Measurements from ENCODE around the gene BRF1.

Gene BRF1

DNA sequence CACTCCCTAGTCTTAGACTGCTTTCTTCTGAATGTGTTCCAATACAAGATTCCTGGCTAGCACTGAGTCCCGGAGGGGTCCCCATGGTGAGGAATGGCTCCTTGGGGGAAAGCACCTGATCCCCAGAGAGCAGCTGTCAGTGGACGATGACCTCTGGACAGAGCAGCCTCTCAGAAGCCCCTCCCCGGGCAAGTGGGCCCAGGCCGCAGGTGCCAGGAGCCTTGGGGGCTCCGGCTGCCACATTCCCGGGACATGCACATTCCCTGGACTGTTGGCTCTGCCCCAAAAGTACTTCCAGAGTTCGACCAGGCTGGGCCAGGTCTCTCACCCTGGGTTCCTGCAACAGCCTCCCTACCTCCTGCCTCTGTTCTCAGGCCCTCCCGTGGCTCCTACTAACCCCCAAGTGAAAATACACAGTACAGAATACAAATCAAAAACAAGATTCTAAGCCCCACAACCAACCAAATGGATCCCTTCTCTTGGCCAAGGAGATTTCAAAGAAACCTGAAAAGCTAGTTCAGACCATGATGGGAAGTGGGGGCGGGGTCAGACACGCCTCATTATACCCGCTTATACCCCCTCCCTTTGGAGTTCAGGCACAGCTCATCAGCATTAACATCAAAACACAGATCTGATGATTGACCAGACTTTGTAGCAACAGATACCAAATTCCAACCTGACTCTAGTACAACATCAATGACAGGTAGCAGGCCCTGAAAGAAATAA is 75.8 kb downstream of the BRF1 start:
- DNase-seq (ENCODE audit: low read depth), result no peak

DNA sequence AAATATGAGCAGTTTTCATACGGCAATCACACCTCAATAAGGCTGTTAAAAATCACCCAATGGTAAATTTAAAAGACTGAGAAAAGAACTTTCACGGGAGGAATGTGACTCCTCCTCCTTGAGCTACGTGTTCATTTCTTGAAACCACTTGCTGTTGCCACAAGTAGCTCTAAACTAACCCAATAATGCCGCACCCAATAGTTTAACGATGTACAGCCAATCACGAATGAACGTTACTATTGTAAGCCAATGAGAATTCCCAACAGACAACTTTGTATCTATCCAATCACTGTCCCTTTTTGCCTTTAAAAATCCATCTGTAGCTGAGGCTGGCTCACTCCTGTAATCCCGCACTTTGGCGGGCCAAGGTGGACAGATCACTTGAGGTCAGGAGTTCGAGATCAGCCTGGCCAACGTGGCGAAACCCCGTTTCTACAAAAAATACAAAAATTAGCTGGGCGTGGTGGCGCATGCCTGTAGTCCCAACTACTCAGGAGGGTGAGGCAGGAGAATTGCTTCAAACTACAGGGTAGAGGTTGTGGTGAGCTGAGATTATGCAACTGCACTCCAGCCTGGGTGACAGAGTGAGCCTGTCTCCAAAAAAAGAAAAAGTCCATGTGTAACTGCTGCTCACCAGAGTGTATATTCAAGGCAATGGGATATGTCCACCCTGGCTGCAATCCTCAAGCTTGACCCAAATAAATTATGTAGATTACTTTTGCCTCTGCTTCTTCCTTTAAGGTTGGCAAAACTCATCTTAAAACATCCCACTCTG is 76.8 kb downstream of the BRF1 start:
- no peak for DNase-seq (ENCODE audit: low read depth)

DNA sequence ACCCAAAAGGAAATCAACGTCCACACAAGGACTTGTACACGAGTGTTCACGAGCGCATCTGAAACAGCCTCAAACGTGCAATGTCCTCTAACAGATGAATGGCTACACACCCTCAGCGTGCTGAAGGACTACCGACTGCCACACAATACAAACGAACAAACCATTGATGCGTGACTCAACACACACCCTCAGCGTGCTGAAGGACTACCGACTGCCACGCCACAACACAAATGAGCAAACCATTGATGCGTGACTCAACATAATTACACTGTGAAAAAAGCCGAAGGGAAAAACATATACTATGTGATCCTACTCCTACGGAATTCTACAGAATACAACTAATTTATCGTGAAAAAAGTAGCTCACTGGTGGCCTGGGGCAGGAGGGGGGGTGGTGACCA is 77.5 kb downstream of the BRF1 start:
- no peak for DNase-seq (ENCODE audit: low read depth)

DNA sequence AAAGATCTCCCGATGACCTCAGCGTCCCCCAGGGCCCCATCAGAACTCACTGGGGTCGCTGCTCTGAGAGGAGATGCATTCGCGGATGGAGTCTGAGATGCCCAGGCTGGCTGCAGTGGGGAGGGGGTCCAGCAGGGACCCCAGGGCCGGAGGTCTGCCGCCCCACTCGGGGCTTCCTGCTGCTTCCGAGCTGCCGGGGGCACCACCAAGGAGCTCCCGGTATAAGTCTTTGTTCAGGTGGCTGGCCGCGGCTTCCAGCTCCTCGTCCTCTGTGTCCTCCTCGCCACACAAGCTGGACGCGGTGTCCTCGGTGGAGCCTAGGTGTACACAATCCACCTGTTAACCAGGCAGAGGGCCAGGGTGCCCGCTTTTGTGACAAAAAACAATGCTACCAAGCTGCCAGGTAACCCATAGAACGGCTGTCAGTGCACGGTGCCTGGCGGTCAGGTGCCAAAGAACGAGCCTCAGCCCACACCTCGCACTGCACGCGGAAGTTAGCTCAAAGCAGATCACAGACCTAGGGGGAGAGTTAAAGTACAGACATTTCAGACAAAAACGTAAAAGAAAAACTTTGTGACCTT is 79.1 kb downstream of the BRF1 start:
- no peak for DNase-seq (ENCODE audit: low read depth)

DNA sequence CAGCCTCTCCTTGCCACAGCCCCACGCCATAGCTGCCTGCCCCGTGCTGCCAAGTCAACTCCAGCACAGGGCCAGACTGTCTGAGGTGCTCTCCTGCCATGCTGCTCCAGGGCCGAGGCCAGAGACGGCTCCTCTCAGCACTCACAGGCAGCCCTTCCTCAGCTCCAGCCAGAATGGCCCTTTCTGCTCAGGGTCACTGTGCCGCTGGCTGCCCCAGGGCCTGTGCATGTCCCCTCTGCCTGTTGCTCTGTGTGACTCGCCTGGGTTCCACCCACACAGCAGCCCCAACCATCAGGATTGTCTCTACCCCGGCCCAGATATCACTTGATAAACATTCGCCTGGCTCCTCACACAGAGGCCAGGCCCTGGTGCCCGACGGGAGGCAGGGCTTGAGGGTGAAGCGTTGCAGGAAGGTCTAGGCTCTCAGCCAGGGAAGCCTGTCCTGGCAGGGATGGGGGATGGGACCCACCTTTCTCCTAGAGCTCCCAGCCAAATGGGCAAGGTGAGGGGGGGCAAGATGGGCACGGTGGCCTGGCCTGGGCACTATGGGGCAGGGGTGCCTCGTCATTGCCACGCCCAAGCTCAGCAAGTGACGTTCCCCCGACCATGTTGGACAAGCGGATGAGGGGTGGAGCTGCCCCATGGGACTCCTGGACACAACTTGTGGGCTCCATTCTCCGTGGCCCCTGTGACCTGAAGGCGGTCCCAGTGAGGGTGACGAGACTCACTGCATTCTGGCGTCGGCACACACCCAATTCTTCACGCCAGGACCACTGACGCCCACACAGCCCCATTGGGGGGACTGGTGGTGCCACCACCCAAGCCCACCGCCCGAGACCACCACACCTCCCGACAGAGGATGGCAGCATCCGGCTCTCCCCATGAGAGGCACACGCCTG is 79.9 kb downstream of the BRF1 start:
- DNase-seq (ENCODE audit: low read depth), result no peak

DNA sequence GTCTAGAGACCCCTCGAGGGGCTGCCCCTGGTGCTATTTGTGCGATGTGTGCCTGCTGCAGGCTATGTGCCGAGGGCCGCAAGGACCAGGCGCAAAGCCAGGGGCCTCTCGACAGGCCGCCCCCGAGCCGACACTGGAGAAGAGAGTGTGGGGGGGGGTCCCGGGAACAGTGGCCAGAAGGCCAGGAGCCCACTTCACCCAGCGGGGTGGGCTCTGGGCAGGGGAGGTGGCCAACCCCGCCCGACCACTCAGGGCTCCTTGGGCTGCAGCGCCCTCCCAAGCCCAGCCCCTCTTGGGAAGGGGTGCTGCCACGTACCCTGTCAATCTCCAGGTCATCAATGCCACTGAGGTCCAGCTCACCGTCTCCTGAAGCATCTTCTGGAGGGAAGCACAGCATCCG is 81.0 kb downstream of the BRF1 start:
- no peak for DNase-seq (ENCODE audit: low read depth)

DNA sequence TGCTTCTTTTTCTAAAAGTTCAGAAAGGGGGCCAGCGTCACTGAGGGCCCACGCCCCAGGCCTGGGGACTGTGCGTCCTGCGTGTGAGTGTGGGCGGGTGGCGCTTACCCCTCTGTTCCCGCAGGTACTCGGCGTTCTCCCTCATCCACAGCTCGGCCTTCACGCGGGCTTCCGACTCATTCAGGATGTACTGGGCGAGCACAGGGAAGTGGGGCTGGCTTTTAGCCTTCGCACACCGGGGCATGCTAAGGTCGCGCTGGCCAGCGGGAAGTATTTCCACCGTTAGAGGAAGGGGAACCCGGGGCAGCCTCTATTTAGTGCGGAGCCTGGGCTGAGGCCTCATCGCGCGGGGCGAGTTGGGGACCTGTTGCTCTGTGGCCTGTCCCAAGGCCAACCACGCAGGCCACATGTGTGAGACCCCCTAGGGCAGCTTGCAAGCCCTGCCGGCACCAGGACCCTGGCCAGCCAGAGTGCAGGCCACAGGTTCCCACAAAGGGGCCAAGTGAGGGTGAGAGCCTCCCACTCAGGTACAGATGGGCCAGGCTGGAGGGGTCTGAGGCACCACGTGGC is 81.7 kb downstream of the BRF1 start:
- no peak for DNase-seq (ENCODE audit: low read depth)

DNA sequence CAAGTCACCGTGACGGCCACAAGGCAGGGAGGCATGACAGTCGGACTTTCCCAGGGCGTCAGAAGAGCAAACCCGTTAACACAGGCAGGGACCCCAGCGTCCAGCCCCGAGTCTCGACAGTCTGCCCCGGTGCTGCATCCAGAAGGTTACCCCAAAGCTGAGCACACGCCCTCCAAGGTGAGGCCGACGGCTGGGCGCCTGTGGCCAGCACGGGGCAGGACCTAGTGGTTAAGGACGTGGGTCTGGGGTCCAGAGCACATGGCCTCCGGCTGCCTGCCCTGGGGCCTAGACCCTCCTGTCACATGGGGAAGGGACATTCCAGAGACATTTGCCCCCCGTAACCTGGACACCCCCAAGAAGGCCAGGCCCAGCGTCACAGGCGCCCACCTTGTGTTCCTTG is 82.2 kb downstream of the BRF1 start:
- no peak for DNase-seq (ENCODE audit: low read depth)

DNA sequence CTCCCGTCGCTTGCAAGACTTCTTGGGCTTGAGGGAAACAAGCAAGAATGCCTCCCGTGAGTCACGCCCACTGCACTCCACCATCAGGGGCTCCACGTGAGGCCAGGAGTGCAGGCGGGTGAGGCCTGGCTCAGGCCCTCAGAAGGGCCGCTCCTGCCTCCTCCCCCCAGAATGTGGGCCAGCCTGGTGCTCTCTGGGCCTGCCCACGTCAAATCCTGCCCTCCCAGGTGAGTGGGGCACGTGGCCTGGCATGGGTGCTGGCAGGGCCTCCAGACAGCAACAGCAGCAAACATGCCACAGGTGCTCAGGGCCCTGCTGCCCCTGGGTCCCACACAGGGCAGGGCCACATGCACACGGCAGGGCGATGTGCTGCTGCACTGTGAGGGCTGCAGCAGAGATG is 83.0 kb downstream of the BRF1 start:
- no peak for DNase-seq (ENCODE audit: low read depth)

DNA sequence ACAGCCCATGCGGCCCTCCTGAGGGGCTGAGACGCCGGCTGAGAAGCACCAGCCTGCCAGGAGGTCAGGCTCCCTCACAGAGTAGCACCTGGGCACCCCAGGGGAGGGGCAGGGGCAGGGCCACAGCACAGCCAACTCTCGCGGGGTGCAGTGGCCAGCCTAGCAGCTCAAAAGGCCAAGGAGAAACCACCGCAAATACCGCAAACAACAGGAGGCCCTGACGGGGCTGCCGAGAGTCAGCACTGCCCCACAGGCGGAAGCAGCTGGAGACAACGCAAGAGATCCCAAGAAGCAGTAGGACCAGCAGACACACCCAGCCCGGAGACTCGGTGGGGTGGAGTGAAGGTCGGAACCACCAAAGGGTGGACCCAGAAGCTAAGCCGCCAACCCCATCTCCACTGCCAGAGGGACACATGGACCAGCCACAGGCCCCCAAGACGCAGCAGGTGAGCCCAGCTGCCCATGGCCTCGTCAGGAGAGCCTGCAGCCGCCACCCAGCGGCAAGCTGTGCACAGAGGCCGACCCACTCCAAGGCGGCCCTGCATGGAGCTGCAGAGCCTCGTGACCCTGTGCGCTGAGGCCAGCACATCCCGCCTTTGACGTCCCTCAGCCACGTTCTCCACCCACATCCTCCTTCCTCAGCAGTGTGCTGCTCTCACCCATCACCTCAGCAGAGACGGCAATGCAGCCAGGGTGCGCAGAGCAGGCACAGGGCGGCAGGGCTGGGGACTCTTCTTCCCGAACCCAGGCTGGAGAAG is 84.1 kb downstream of the BRF1 start:
- DNase-seq (ENCODE audit: low read depth), result no peak

DNA sequence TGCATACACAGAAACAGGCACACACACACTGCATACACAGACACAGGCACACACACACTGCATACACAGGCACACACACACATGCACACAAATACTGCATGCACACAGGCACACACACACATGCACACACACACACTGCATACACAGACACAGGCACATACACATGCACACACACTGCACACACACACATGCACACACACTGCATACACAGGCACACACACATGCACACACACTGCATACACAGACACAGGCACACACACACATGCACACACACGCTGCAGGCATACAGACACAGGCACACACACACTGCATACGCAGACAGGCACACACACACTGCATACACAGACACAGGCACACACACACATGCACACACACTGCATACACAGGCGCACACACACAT is 85.2 kb downstream of the BRF1 start:
- no peak for DNase-seq (ENCODE audit: low read depth)

DNA sequence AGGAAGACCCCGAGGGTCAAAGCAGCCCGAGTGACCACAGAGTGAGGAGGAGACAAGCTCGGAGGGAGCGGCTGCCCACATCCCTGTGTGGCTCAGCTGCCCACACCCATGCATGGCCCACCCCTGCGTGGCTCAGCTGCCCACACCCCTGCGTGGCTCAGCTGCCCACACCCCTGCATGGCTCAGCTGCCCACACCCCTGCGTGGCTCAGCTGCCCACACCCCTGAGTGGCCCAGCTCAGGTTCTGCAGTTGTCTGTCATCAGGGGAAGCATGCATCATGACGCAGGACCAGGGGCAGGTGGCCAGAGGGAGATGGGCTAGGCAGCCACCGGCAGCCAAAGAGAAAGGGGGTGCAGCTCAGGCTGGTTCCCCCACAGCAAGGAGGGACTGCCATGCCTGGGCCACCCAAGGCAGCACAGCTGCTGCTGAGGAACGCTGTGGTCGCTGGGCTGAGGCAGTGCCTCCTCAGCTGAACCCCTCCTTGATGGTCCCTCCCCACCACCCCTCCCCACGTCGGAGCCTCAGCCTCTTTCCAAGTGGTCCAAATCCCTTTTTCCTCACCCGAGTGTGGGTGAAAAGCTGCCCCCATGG is 86.4 kb downstream of the BRF1 start:
- no peak for DNase-seq (ENCODE audit: low read depth)

DNA sequence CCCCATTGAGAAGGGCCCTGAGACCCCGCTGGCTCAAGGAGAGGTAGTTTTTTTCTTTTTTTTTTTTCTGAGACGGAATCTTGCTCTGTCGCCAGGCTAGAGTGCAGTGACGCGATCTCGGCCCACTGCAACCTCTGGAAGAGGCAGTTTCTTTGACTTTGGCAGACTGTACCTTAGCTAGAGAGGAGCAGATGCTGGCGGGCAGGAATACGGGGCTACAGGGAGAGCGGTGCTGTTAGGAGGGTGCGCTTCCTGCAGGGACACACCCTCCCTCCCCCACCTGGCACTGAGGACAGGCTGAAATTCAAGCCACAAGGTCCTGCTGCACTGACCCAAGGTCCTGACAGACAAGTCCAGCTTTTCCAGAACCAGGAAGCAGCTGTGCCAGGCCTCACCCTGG is 87.4 kb downstream of the BRF1 start:
- no peak for DNase-seq (ENCODE audit: low read depth)

DNA sequence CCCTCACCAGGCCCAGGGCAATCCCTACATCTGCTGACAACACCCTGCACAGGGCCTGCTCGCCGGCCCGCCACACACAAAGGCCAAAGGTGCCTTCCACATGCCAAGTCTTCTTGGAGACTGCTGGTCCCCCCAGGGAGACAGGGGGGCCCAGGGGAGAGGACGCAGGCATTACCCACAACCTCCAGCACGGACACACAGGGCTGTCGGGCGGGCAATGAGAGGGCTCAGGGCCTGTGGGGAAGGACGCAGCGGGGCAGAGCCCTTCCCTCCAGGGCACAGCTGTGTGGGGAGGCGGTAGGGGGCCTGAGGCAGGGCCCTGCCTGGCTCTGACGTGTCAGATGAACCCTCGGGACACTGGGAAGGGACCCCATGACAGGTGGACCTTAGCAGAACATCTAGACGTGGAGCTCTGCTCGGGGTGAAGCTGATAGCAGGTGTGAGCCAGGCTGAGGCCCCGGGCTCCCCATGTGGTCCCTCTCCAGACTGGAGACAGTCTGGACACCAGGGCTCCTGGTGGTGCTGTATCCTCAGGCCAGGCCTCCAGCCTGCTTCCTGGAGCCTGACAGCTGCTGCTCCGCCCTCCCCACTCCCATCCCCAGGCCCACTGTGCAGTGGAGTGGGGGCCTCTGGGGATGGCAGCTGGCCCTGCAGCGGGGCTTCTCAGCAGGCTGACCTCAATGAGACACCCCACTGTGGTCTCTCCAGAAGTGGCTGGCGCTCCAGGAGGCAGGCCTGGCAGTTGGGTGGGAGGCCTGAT is 88.1 kb downstream of the BRF1 start:
- no peak for DNase-seq (ENCODE audit: low read depth)

DNA sequence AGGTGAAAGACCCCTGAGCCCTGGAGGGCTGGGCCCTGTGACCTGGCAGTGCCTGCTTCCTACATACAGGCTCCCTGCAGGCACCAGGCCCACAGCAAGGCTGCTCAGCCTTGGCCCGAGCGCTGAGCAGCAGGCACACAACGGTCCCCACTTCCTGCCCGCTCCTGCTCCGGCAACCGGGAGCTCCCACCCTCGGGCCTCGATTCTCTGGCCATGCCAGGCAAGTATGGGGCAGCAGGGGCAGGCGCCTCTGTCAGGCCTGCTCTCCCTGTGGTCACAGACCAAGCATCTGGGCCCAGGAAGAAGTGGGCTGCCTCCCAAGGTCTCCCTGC is 89.1 kb downstream of the BRF1 start:
- DNase-seq (ENCODE audit: low read depth), result no peak

DNA sequence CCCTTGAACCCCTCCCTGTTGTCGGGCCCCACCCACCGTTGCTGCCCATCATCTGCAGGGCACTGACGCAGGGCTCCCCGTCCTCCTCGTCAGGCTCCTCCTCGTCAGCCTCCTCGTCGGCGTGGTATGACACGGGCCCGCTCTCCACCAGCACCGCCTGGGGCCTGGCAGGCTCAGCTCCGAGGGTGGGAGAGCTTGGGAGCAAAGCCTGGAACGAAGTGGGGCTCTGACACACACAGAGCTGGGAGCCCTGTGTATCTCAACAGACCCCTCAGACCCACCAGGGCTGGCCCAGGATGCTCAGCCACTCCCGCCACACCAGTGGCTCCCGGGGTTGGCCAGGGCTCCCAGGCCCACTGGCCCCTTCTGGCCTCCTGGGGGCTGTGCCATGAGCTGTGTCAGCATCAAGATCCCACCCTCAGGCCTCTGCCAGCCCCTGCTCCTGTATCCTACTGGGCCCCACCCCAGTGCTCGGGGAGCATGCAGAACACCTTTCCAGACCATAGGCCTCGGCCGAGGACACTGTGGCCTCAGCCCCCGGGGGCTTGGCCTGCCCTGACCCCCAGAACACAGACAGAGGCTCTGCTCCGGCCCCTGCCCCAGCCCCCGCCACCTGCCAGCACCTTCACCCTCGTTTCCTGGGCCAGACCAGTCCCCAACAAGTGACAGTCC is 89.6 kb downstream of the BRF1 start:
- no peak for DNase-seq (ENCODE audit: low read depth)

DNA sequence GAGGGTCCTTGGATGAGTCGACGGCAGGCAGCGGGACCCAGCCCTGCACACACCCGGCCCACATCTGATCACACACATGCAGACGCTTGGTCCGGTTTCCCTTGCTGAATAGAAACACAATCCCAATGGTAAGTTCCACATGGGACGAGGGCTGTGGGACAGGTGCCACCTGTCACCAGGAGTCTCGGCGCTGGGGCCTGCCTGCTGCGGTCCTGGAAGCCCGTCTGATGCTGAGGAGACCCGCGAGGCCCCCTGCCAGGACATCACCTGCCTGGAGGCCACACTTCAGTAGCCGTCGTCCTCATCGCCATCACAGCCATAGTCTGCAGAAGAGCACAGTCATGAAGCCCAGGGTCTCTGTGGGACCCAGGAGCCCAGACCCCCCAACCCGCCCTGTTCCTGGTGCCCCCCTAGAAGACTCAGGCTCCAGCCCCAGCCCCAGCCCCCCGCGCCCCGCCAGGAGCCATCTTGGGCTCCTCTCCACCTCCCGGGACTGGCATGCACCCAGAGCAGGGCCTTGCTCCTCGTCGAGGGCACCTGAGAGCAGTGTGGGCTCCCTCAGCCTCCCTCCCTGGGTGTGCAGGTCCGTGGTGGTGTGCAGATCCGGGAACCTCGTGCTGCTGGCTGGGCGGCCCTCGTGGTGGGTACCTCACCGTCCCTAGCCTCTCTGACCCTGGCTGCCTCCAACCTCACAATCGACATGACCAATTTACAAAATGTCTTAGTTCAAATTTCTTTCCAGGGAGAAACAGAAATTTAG is 90.4 kb downstream of the BRF1 start:
- DNase-seq (ENCODE audit: low read depth), result no peak

DNA sequence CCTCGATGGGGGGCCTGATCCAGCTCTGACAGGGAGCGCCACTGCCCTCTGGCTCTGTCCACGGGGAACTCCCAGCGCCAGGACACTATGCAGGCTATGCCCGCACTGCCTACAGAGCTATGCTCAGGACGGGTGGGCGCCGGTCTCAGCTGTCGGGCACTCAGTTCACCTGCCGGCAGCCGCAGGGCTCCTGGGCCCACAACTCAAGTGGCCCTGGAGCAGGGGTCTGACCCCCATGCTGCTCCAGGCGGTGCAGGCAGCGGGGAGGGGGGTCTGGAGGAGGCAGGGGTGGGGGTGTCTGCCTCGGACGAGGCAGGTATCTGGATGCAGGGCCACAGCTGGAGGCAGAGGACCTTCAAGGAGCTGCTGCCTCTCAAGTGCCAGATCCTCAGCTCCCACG is 91.2 kb downstream of the BRF1 start:
- no peak for DNase-seq (ENCODE audit: low read depth)

DNA sequence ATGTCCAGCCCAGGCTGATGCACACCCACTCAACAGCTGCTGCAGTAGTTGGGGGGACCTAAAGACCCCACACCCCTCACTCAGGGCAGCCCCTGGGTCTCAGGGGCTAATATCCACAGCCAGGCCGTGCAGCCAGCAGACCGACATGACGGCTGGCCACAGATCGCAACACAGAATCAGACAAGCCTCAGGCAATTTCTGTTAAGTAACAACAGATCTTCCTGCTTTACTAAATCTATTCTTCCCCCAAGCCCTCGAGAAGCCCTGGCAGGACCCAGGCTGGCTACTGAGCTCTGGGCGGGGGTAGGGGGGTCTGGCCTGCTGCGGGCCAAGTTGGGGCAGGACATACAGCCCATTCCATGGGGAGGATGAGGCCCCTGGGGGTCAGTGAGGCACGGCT is 91.7 kb downstream of the BRF1 start:
- no peak for DNase-seq (ENCODE audit: low read depth)

All from stimulated activated CD8-positive, alpha-beta memory T cell treated with anti-CD3 and anti-CD28 coated beads, Interleukin-12 subunit alpha, Interleukin-12 subunit beta, amount 100 ng/mL, for 1 hour (primary cell).